Sigmoid colon (tissue), 7 donors: ENCODE measurements around the gene CEP95. TPM values are rescaled to one million over a fixed set of nuclear protein-coding genes. Genes with fewer than 3 reads are reported as not detected.
"Not testable (repeated sequence)": the region's sequence is repeated elsewhere in the genome, so short reads cannot be mapped to it uniquely, and the experiment has no call there.

ENCODE experiments used
- DNase-seq: peaks from one replicate; pipeline ENCODE4 v3.0.0-alpha.2; 2019
- H3K27ac ChIP-seq, 4 donors: fragments of 200-600 bp; sonication (generic); one replicate each; pipeline ENCODE4 v1.5.1; 2016 to 2019; ENCODE audit warnings: mild to moderate bottlenecking in 1 of 4
- H3K27me3 ChIP-seq, 3 donors: fragments of 200-600 bp; sonication (generic); one replicate each; pipeline ENCODE4 v1.5.1; 2019; ENCODE audit warnings: mild to moderate bottlenecking in 1 of 3
- H3K36me3 ChIP-seq, 4 donors: fragments of 200-600 bp; sonication (generic); one replicate each; pipeline ENCODE4 v1.5.1; 2016 to 2019
- H3K4me1 ChIP-seq, 4 donors: fragments of 200-600 bp; sonication (generic); one replicate each; pipeline ENCODE4 v1.5.1; 2017 to 2019
- H3K4me3 ChIP-seq, 4 donors: fragments of 200-600 bp; sonication (generic); one replicate each; pipeline ENCODE4 v1.5.1; 2017 to 2019; ENCODE audit warnings: mild to moderate bottlenecking in 2 of 4, moderate library complexity in 1 of 4
- H3K9me3 ChIP-seq, 4 donors: fragments of 200-600 bp in 3 of 4; sonication (generic) in 3 of 4; one replicate each; pipeline versions ENCODE4 v1.5.1 to v1.6.1; 2013 to 2019
- EP300 ChIP-seq, 4 donors: sonication (generic); formaldehyde crosslinking; IDR thresholded peaks; one replicate each; pipeline ENCODE4 v1.6.1; 2017; ENCODE audit warnings: antibody characterized with exemption in 4 of 4
- POLR2A ChIP-seq, 2 donors: fragments of 450-650 bp; IDR thresholded peaks; one replicate each; pipeline ENCODE4 v1.6.1; 2016; ENCODE audit warnings: antibody characterized with exemption in 2 of 2, mild to moderate bottlenecking in 2 of 2, moderate library complexity in 2 of 2
- POLR2AphosphoS5 ChIP-seq, 4 donors: sonication (generic); formaldehyde crosslinking; IDR thresholded peaks; one replicate each; pipeline ENCODE4 v1.6.1; 2017; ENCODE audit warnings: antibody characterized with exemption in 4 of 4
- WGBS, 2 donors: extraction: QIAGEN DNeasy Blood & Tissue Kit; methylation state at CpG; one replicate each; pipeline ENCODE4 v1.1.7; 2013; 5-methylcytosine and 5-hydroxymethylcytosine counted together
- intact Hi-C: fragments of 100-400 bp; cut with DNase I; formaldehyde crosslinking; loops from one replicate; pipeline ENCODE4 v1.15.1; 2023
- polyA plus RNA-seq, 3 donors: library from polyadenylated mRNA; stranded (reverse); fragments of 200-250 nt; gene quantifications; one replicate each; pipeline ENCODE4 v1.2.3, GENCODE V29; 2013
- total RNA-seq, 4 donors: library from RNA; depleted of rRNA; stranded (reverse); fragments of >200 nt; gene quantifications; one replicate each; pipeline ENCODE4 v1.1.0, GENCODE V29; 2016
- TF ChIP-seq, protein P1 (sequence below), 4 experiments: fragments of 450-650 bp in 3 of 4; fragments of 200-600 bp in 1 of 4; IDR thresholded peaks; one replicate each; pipeline ENCODE4 v1.5.1; 2016 to 2019; ENCODE audit warnings: antibody characterized with exemption in 4 of 4, mild to moderate bottlenecking in 3 of 4, moderate library complexity in 2 of 4
- donor health status: healthy with polysubstance abuse.
- donor health status: Bipolar disorder and iron deficiency.
- donor health status: healthy.

The CEP95 gene
- total and polyA plus RNA-seq, 7 donors, result 13.2 to 74.5 (median 34.9) TPM

DNA sequence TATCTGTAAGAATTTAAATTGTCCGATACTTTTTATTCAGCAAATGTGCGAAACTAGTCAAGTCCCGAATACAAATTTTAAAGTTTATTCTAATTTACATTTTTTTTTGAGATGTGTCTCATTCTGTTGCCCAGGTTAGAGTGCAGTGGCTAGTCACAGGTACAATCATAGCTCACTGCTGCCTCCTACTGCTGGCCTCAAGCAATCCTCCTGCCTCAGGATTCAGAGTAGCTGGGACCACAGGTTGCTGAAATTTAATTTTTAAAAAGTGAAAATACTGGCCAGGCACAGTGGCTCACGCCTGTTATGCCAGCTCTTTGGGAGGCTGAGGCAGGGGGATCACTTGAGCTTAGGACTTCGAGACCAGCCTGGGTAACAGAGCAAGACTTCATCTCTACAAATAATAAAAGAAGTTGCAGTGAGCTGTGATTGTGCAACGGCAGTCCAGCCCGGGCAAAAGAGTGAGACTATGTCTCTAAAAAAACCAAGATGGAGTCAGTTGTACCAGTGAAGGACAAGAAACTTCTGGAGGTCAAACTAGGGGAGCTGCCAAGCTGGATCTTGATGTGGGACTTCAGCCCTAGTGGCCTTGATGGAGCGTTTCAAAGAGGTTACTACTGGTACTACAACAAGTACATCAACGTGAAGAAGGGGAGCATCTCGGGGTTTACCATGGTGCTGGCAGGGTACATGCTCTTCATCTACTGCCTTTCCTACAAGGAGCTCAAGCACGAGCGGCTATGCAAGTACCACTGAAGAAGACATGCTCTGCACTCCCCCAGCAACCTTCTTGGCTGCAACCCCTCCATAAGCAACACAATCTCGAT, 15.5 kb upstream of the CEP95 start:
- DNase-seq, result no peak
- intact Hi-C loops, result no loop called here
- H3K4me3 ChIP-seq, result no peak overlapping the region
- peaks cover 0 to 24% (median 18%) of the 10 kb centered on the region in 4 donors for H3K4me1 ChIP-seq
- H3K27me3 ChIP-seq, result no peaks in the 10 kb centered on the region
- TF ChIP-seq POLR2A (IDR thresholded peaks at IDR 0.05) (no peak), POLR2AphosphoS5 (IDR thresholded peaks at IDR 0.05) (no peak), EP300 (IDR thresholded peaks at IDR 0.05) (no peak)
- TF ChIP-seq, protein P1, sequence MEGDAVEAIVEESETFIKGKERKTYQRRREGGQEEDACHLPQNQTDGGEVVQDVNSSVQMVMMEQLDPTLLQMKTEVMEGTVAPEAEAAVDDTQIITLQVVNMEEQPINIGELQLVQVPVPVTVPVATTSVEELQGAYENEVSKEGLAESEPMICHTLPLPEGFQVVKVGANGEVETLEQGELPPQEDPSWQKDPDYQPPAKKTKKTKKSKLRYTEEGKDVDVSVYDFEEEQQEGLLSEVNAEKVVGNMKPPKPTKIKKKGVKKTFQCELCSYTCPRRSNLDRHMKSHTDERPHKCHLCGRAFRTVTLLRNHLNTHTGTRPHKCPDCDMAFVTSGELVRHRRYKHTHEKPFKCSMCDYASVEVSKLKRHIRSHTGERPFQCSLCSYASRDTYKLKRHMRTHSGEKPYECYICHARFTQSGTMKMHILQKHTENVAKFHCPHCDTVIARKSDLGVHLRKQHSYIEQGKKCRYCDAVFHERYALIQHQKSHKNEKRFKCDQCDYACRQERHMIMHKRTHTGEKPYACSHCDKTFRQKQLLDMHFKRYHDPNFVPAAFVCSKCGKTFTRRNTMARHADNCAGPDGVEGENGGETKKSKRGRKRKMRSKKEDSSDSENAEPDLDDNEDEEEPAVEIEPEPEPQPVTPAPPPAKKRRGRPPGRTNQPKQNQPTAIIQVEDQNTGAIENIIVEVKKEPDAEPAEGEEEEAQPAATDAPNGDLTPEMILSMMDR (IDR thresholded peaks at IDR 0.05), result peak in 3 of 4 experiments; percentile 14 to 25 (median 18)
- 92 to 94% methylated on average over 13 of the region's 13 CpGs for WGBS, 2 donors
- H3K27ac ChIP-seq, result no peak overlapping the region
- peaks cover 0 to 55% (median 5%) of the 10 kb centered on the region in 4 donors for H3K36me3 ChIP-seq
- H3K9me3 ChIP-seq, result no peaks in the 10 kb centered on the region

DNA sequence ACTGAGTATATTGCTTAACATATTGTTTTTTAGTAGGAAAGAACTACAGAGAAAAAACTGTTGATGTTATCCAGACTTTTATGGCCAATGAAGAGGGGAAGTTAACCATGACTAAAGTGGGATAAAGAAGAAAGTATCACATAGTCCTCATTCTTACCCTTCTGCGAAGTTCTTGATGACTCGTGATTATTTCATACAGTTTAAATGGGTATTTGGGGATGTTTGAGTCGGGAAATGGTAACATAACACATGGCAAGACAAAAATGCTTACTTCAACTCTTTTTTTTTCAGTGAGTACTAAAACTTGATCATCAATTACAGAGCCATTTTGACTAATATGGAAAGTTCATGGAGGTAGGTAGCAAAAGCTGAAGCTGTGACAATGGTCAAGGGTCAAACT, 14.8 kb upstream of the CEP95 start:
- intact Hi-C loops, result no loop called here
- Histone ChIP-seq H3K4me3 (no peak overlapping the region), H3K27ac (no peak overlapping the region), H3K36me3 (peaks cover 0 to 51% (median 5%) of the 10 kb centered on the region in 4 donors), H3K4me1 (peaks cover 0 to 26% (median 20%) of the 10 kb centered on the region in 4 donors), H3K9me3 (no peaks in the 10 kb centered on the region), H3K27me3 (no peaks in the 10 kb centered on the region)
- WGBS, 2 donors, result 82 to 89% methylated on average over 3 of the region's 3 CpGs
- no peak for DNase-seq
- no peak for TF ChIP-seq POLR2A (IDR thresholded peaks at IDR 0.05)
- TF ChIP-seq POLR2AphosphoS5 (IDR thresholded peaks at IDR 0.05), result no peak
- TF ChIP-seq, protein P1 (IDR thresholded peaks at IDR 0.05), result no peak
- TF ChIP-seq EP300 (IDR thresholded peaks at IDR 0.05), result no peak

DNA sequence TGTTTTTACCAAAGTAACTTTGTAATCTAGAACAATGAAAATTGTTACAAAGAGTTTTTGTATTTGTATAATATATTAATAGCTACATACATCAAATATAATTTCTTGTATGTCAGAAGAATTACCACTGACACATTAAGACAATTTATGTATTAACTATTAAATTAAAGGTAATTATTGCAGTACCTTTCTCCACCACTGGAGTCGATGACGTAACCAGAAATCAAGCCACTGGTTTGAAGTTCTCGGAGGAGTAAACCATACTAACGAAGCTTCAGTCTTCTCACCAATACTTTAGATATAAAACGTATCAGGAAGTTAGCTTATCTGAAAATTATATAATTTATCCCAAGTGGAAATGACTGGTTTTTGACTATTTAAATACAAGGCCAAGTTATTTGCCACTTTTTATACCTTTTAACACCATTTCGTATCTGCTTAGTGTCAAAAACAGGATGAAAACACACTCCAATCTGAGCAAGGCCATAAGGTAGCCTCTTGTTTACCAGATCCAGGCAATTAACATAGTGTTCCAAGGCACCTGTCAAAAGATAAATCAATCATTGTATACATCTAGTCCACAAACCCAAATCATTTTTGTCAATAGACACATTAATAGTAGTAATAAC, 14.2 kb upstream of the CEP95 start:
- Histone ChIP-seq H3K27ac (no peak overlapping the region), H3K36me3 (peaks cover 0 to 51% (median 5%) of the 10 kb centered on the region in 4 donors), H3K4me3 (no peak overlapping the region), H3K4me1 (peaks cover 0 to 31% (median 25%) of the 10 kb centered on the region in 4 donors), H3K9me3 (no peaks in the 10 kb centered on the region), H3K27me3 (no peaks in the 10 kb centered on the region)
- WGBS, 2 donors, result 75 to 84% methylated on average over 6 of the region's 6 CpGs
- TF ChIP-seq, protein P1 (IDR thresholded peaks at IDR 0.05), result peak in 3 of 4 experiments; percentile 12 to 46 (median 45)
- TF ChIP-seq POLR2AphosphoS5 (IDR thresholded peaks at IDR 0.05) (no peak), EP300 (IDR thresholded peaks at IDR 0.05) (no peak), POLR2A (IDR thresholded peaks at IDR 0.05) (no peak)
- no peak for DNase-seq
- intact Hi-C loops, result no loop called here

- no peak overlapping the region for H3K4me3 ChIP-seq
- H3K9me3 ChIP-seq, result no peaks in the 10 kb centered on the region
- intact Hi-C loops, result no loop called here
- peaks cover 0 to 44% (median 30%) of the 10 kb centered on the region in 4 donors for H3K4me1 ChIP-seq
- TF ChIP-seq POLR2A (IDR thresholded peaks at IDR 0.05) (no peak), EP300 (IDR thresholded peaks at IDR 0.05) (no peak), POLR2AphosphoS5 (IDR thresholded peaks at IDR 0.05) (no peak)
- TF ChIP-seq, protein P1 (IDR thresholded peaks at IDR 0.05), result no peak
- no peak for DNase-seq
- H3K27ac ChIP-seq, result no peak overlapping the region
- H3K27me3 ChIP-seq, result no peaks in the 10 kb centered on the region
- WGBS, 2 donors, result 91 to 96% methylated on average over 2 of the region's 2 CpGs
- H3K36me3 ChIP-seq, result peaks cover 0 to 51% (median 15%) of the 10 kb centered on the region in 4 donors
These were observed 12.7 kb upstream of the CEP95 start for GRCh38 chr17:64494121-64494520.

GRCh38 chr17:64495300-64495699, 11.5 kb upstream of the CEP95 start:
- H3K27ac ChIP-seq, intact Hi-C loops, DNase-seq, H3K9me3 ChIP-seq, H3K27me3 ChIP-seq: not testable (repeated sequence)
- Histone ChIP-seq H3K36me3 (peaks cover 7 to 51% (median 24%) of the 10 kb centered on the region in 4 donors), H3K4me3 (peak overlapping the region in 1 of 4 donors; percentile 76), H3K4me1 (peaks cover 0 to 54% (median 34%) of the 10 kb centered on the region in 4 donors)
- 88 to 89% methylated on average over 5 of the region's 5 CpGs for WGBS, 2 donors
